ENCODE results near the gene BCAS3. TPM values are rescaled to one million over a fixed set of nuclear protein-coding genes. Genes with fewer than 3 reads are reported as not detected.
A peak's percentile ranks its signal among the peaks of the same experiment; 100 is the strongest.

Gene BCAS3
- total RNA-seq, 2 experiments from 2014 or later, result 5.1 to 6.9 TPM

DNA sequence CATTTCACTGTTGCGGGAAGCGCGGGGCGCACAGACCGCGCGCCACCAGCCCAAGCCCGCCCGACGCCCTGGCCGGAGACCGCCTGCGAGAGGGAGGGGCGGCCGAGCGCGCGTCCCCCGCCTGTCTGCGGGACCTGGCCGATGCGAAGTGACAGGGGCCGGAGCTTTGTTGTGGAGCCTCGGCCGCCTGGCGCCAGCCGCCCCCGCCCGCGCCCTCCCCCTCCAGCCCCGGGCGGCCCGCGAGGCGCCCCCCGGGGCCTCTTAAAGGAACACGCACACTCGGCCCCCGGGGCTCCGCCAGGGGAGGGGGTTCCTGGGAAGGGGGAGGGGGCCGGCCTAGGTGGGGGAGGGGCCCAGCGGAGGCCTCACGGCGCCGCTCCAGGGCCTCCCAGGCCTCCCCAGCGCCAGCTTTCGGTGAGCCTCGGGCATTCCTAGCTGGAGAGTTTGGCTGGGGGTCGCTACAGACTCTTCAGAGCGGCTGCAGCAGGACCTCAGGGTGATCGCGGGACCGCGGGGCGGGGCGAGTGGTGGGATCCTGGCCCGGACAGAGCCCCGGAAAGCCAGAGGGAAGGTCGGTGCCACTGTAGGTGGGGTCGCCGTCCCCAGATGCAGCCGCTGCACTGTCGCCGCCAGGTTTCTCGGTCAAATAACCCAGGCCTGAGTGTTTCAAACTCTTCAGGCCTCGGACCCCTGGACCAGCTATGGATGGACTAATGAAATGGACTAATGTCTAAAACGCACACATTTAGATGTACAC, 719.6 kb downstream of the BCAS3 start:
- Mint-ChIP-seq H3K27ac (no peak overlapping the region), H3K27me3 (peaks cover 45% of the 10 kb centered on the region), H3K36me3 (ENCODE audit: low read depth) (no peaks in the 10 kb centered on the region), H3K4me3 (no peak overlapping the region), H3K9me3 (no peaks in the 10 kb centered on the region), H3K4me1 (ENCODE audit: low read depth) (peaks cover 18% of the 10 kb centered on the region)
- ChIA-PET POLR2A (no interaction called here), CTCF (interaction anchor here (1.9 kb wide), 1 partner anchor 15 kb away, joined by 7 read pairs; no protein-coding TSS in a partner anchor)
- no peak for DNase-seq
- TF ChIP-seq, protein P1, sequence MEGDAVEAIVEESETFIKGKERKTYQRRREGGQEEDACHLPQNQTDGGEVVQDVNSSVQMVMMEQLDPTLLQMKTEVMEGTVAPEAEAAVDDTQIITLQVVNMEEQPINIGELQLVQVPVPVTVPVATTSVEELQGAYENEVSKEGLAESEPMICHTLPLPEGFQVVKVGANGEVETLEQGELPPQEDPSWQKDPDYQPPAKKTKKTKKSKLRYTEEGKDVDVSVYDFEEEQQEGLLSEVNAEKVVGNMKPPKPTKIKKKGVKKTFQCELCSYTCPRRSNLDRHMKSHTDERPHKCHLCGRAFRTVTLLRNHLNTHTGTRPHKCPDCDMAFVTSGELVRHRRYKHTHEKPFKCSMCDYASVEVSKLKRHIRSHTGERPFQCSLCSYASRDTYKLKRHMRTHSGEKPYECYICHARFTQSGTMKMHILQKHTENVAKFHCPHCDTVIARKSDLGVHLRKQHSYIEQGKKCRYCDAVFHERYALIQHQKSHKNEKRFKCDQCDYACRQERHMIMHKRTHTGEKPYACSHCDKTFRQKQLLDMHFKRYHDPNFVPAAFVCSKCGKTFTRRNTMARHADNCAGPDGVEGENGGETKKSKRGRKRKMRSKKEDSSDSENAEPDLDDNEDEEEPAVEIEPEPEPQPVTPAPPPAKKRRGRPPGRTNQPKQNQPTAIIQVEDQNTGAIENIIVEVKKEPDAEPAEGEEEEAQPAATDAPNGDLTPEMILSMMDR (IDR thresholded peaks at IDR 0.05), result no peak
- intact Hi-C loops (cut with micrococcal nuclease), result no loop called here
- no peak for ATAC-seq

DNA sequence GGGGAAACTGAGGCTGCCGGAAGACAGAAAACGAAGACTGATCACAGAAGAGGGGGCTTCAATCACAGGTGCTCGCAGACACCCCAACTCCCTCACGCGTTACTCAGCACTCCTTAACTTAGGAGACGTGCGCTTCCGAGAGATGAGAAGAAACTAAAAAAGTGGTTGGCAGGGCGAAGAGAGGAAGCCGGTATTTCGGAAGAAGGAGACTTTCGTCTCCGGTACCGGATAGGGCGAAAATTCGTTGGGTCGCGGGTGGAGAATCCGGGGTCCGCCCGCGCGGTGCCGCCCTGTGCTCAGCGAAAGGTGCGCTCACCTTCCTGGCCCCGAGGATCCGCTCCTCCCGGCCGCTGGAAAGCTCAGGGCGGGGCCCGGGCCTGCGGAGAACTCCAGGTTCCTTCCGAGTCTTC, 721.1 kb downstream of the BCAS3 start:
- Mint-ChIP-seq H3K36me3 (ENCODE audit: low read depth) (no peaks in the 10 kb centered on the region), H3K4me1 (ENCODE audit: low read depth) (peaks cover 29% of the 10 kb centered on the region), H3K4me3 (peak overlapping the region; percentile 13), H3K27me3 (peaks cover 59% of the 10 kb centered on the region), H3K27ac (no peak overlapping the region), H3K9me3 (no peaks in the 10 kb centered on the region)
- intact Hi-C loops (cut with micrococcal nuclease), result no loop called here
- ATAC-seq, result no peak
- DNase-seq, result no peak
- TF ChIP-seq, protein P1 (IDR thresholded peaks at IDR 0.05), result no peak
- ChIA-PET CTCF (interaction anchor here (1.9 kb wide), 1 partner anchor 14 kb away, joined by 7 read pairs; no protein-coding TSS in a partner anchor), POLR2A (no interaction called here)

DNA sequence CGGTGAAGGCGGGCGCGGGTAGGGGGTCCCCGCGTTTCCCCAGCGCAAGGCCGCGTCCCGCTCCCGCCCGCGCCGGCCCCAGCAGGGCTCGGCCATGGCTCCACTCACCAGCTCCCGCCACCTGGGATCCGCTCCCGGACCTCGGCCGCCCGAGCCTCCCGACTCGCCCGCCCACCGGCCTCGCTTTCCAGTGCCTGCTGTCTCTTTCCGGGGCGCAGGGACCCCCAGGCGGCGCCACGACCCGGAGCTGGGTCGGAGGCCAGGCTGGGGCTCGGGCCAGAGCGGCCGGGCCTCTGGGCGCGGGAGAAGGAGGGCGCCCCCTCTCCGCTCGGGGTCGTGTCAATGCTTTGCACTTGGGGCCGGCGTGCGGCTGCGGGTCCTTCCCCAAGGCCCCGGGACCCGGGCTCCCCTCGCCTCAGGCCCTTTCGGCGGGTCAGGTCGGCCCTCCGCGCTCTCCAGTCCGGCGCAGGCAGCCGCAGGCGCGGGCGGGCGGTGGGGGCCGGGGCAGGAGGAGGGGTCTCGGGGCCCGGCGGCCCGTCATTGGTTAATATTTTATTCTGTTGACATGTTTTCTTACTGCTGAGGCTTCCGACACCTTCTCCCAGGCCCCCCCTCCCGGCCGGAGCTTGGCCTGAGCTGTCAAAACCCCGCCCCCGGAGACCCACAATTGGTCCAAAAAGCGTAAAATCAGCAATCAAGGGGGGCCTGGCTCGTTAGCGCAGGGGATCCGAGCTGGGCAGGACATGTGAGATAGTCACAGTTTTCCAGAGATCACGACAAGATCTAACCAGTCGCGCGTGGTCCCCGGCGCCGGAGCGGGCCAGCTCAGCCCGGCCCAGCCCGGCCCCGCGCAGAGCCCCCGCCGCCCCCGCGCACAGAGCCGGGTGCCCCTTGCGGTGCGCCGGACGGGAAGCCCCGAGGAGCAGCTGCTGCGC, 721.7 kb downstream of the BCAS3 start, which contains the start of gene TBX2:
TBX2 (plus strand) TSS at position 713 of the 935 bp plus-strand sequence. CDS start 334 bp downstream, outside the sequence.
- no peak for ATAC-seq
- peaks cover 31% of the 10 kb centered on the region for H3K4me1 Mint-ChIP-seq (ENCODE audit: low read depth)
- H3K9me3 Mint-ChIP-seq, result no peaks in the 10 kb centered on the region
- peak within 1 kb of the TSS; percentile 32 for H3K4me3 Mint-ChIP-seq
- no peak for DNase-seq
- POLR2A ChIA-PET, result no interaction called here
- CTCF ChIA-PET, result interaction anchor here (1.1 to 1.9 kb wide), 4 partner anchors 10 to 50 kb away, joined by 3 to 7 read pairs (median 4); no protein-coding TSS in a partner anchor
- intact Hi-C loops (cut with micrococcal nuclease), result loop anchor here (5.0 kb wide), 1 partner anchor 53 kb away; the partner anchor contains the start of gene TBX4
- H3K36me3 Mint-ChIP-seq (ENCODE audit: low read depth), result no peaks in the 10 kb centered on the region
- H3K27me3 Mint-ChIP-seq, result peaks cover 65% of the 10 kb centered on the region
- TF ChIP-seq, protein P1 (IDR thresholded peaks at IDR 0.05), result no peak
- H3K27ac Mint-ChIP-seq, result no peak within 1 kb of the TSS

DNA sequence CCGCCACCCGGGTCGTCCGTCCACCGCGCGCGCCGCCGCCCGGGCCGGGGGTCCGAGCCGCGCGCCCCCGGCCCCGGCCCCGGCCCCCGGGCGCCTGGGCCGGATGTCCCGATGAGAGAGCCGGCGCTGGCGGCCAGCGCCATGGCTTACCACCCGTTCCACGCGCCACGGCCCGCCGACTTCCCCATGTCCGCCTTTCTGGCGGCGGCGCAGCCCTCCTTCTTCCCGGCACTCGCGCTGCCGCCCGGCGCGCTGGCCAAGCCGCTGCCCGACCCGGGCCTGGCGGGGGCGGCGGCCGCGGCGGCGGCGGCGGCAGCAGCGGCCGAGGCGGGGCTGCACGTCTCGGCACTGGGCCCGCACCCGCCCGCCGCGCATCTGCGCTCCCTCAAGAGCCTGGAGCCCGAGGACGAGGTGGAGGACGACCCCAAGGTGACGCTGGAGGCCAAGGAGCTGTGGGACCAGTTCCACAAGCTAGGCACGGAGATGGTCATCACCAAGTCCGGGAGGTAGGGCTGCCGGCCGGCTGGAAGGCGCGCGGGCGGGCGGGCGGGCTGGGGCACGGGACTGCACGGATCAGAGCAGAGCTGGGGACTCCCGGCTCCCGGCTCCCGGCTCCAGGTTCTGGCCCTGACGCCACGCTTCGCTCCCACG, 722.5 kb downstream of the BCAS3 start:
- CTCF ChIA-PET, result interaction anchor here (0.8 to 1.3 kb wide), 5 partner anchors 10 to 49 kb away, joined by 3 to 4 read pairs (median 3); no protein-coding TSS in a partner anchor
- H3K4me1 Mint-ChIP-seq (ENCODE audit: low read depth), result peaks cover 33% of the 10 kb centered on the region
- peak overlapping the region; percentile 32 for H3K4me3 Mint-ChIP-seq
- POLR2A ChIA-PET, result no interaction called here
- no peak overlapping the region for H3K27ac Mint-ChIP-seq
- H3K9me3 Mint-ChIP-seq, result no peaks in the 10 kb centered on the region
- H3K27me3 Mint-ChIP-seq, result peaks cover 61% of the 10 kb centered on the region
- ATAC-seq (no peak), DNase-seq (no peak)
- no peaks in the 10 kb centered on the region for H3K36me3 Mint-ChIP-seq (ENCODE audit: low read depth)
- TF ChIP-seq, protein P1 (IDR thresholded peaks at IDR 0.05), result no peak
- intact Hi-C loops (cut with micrococcal nuclease), result loop anchor here (5.0 kb wide), 1 partner anchor 52 kb away; the partner anchor contains the start of gene TBX4

Measured in activated CD8-positive, alpha-beta T cell treated with anti-CD3 and anti-CD28 coated beads for 36 hours (primary cell).